ENCODE measurements around the gene APOBEC3B. TPM values are rescaled to one million over a fixed set of nuclear protein-coding genes. Genes with fewer than 3 reads are reported as not detected.
A peak's percentile ranks its signal among the peaks of the same experiment; 100 is the strongest.
"Not testable (repeated sequence)": the region's sequence is repeated elsewhere in the genome, so short reads cannot be mapped to it uniquely, and the experiment has no call there.

APOBEC3B gene
- total RNA-seq, 1 donor from 2014 or later, result 2.4 TPM

- Mint-ChIP-seq H3K4me1 (ENCODE audit: low read depth) (no peaks in the 10 kb centered on the region), H3K27me3 (ENCODE audit: low read depth) (peaks cover 27% of the 10 kb centered on the region), H3K36me3 (ENCODE audit: low read depth) (peaks cover 1% of the 10 kb centered on the region), H3K4me3 (ENCODE audit: unreplicated experiment) (no peak overlapping the region), H3K9me3 (ENCODE audit: low read depth) (no peaks in the 10 kb centered on the region), H3K27ac (ENCODE audit: unreplicated experiment) (no peak overlapping the region)
- DNase-seq (ENCODE audit: low spot score), result peak; percentile 39
- TF ChIP-seq CTCF (IDR thresholded peaks at IDR 0.05), result no peak
Observed at GRCh38 chr22:38959590-38959989, 22.6 kb upstream of the APOBEC3B start.

GRCh38 chr22:38960673-38961072 is 21.5 kb upstream of the APOBEC3B start:
- peaks cover 28% of the 10 kb centered on the region for H3K27me3 Mint-ChIP-seq (ENCODE audit: low read depth)
- not testable (repeated sequence) for H3K27ac Mint-ChIP-seq (ENCODE audit: unreplicated experiment); H3K4me1 Mint-ChIP-seq (ENCODE audit: low read depth); DNase-seq (ENCODE audit: low spot score); H3K36me3 Mint-ChIP-seq (ENCODE audit: low read depth); H3K9me3 Mint-ChIP-seq (ENCODE audit: low read depth); H3K4me3 Mint-ChIP-seq (ENCODE audit: unreplicated experiment)

GRCh38 chr22:38963291-38963738 is 18.8 kb upstream of the APOBEC3B start:
- DNase-seq (ENCODE audit: low spot score), result peak; percentile 69
- peaks cover 22% of the 10 kb centered on the region for H3K27me3 Mint-ChIP-seq (ENCODE audit: low read depth)
- H3K4me3 Mint-ChIP-seq (ENCODE audit: unreplicated experiment); H3K27ac Mint-ChIP-seq (ENCODE audit: unreplicated experiment); H3K36me3 Mint-ChIP-seq (ENCODE audit: low read depth); H3K4me1 Mint-ChIP-seq (ENCODE audit: low read depth); H3K9me3 Mint-ChIP-seq (ENCODE audit: low read depth): not testable (repeated sequence)

GRCh38 chr22:38963872-38964271 is 18.3 kb upstream of the APOBEC3B start:
- Mint-ChIP-seq H3K27ac (ENCODE audit: unreplicated experiment) (no peak overlapping the region), H3K27me3 (ENCODE audit: low read depth) (peaks cover 18% of the 10 kb centered on the region), H3K4me1 (ENCODE audit: low read depth) (no peaks in the 10 kb centered on the region), H3K36me3 (ENCODE audit: low read depth) (no peaks in the 10 kb centered on the region), H3K9me3 (ENCODE audit: low read depth) (no peaks in the 10 kb centered on the region), H3K4me3 (ENCODE audit: unreplicated experiment) (no peak overlapping the region)
- peak; percentile 48 for DNase-seq (ENCODE audit: low spot score)
- TF ChIP-seq CTCF (IDR thresholded peaks at IDR 0.05), result no peak

GRCh38 chr22:38964306-38964705 is 17.8 kb upstream of the APOBEC3B start:
- Mint-ChIP-seq H3K27ac (ENCODE audit: unreplicated experiment) (no peak overlapping the region), H3K36me3 (ENCODE audit: low read depth) (no peaks in the 10 kb centered on the region), H3K27me3 (ENCODE audit: low read depth) (peaks cover 23% of the 10 kb centered on the region), H3K4me1 (ENCODE audit: low read depth) (no peaks in the 10 kb centered on the region), H3K9me3 (ENCODE audit: low read depth) (no peaks in the 10 kb centered on the region), H3K4me3 (ENCODE audit: unreplicated experiment) (no peak overlapping the region)
- no peak for DNase-seq (ENCODE audit: low spot score)
- TF ChIP-seq CTCF (IDR thresholded peaks at IDR 0.05), result no peak

- DNase-seq (ENCODE audit: low spot score), result peak; percentile 50
- no peaks in the 10 kb centered on the region for H3K4me1 Mint-ChIP-seq (ENCODE audit: low read depth)
- peaks cover 26% of the 10 kb centered on the region for H3K27me3 Mint-ChIP-seq (ENCODE audit: low read depth)
- no peak overlapping the region for H3K4me3 Mint-ChIP-seq (ENCODE audit: unreplicated experiment)
- no peak overlapping the region for H3K27ac Mint-ChIP-seq (ENCODE audit: unreplicated experiment)
- no peak for TF ChIP-seq CTCF (IDR thresholded peaks at IDR 0.05)
- no peaks in the 10 kb centered on the region for H3K36me3 Mint-ChIP-seq (ENCODE audit: low read depth)
- no peaks in the 10 kb centered on the region for H3K9me3 Mint-ChIP-seq (ENCODE audit: low read depth)
Observed at GRCh38 chr22:38964989-38965388, 17.2 kb upstream of the APOBEC3B start.

Measured in chondrocyte (in vitro differentiated cells).